ENCODE results near the gene GPC6.
A peak's percentile ranks its signal among the peaks of the same experiment; 100 is the strongest.

GPC6 gene

GRCh38 chr13:94412870-94413597, 1186.4 kb downstream of the GPC6 start:
- DNase-seq (ENCODE audit: low spot score in 2 of 2) (no peak), ATAC-seq (no peak)
- peaks cover 4% of the 10 kb centered on the region for H3K9me3 Mint-ChIP-seq
- no peaks in the 10 kb centered on the region for H3K36me3 Mint-ChIP-seq
- no peak overlapping the region for H3K4me3 Mint-ChIP-seq
- no peak overlapping the region for H3K27ac Mint-ChIP-seq
- peaks cover 6% of the 10 kb centered on the region for H3K4me1 Mint-ChIP-seq

DNA sequence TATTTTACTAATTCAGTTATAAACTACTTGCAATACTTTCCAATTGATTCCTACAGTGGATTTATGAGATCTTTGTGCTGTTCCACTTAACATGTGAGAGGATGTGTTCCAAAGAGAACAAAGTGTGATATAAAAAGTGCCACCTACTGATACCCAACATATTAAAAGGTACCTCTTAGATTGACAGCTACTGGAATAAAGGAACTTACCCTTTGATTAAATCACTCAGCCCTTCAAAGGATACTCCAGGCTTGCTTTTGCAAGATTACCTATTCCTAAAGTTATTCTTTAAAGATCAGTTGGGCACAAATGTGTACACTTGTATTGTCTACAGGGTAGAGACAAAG, 1187.0 kb downstream of the GPC6 start:
- DNase-seq (ENCODE audit: low spot score in 2 of 2) (no peak), ATAC-seq (no peak)
- no peak overlapping the region for H3K4me3 Mint-ChIP-seq
- H3K4me1 Mint-ChIP-seq = peaks cover 10% of the 10 kb centered on the region
- H3K27ac Mint-ChIP-seq = no peak overlapping the region
- peaks cover 4% of the 10 kb centered on the region for H3K9me3 Mint-ChIP-seq
- no peaks in the 10 kb centered on the region for H3K36me3 Mint-ChIP-seq

- H3K27ac Mint-ChIP-seq = no peak overlapping the region
- ATAC-seq = no peak
- peaks cover 16% of the 10 kb centered on the region for H3K4me1 Mint-ChIP-seq
- peaks cover 2% of the 10 kb centered on the region for H3K36me3 Mint-ChIP-seq
- H3K4me3 Mint-ChIP-seq = no peak overlapping the region
- DNase-seq (ENCODE audit: low spot score in 2 of 2) = no peak
- H3K9me3 Mint-ChIP-seq = peaks cover 4% of the 10 kb centered on the region
Measured at GRCh38 chr13:94414141-94414540, 1187.5 kb downstream of the GPC6 start.

- DNase-seq (ENCODE audit: low spot score in 2 of 2) = no peak
- Mint-ChIP-seq H3K4me3 (no peak overlapping the region), H3K4me1 (peaks cover 21% of the 10 kb centered on the region), H3K9me3 (peaks cover 4% of the 10 kb centered on the region), H3K27ac (no peak overlapping the region), H3K36me3 (peaks cover 6% of the 10 kb centered on the region)
- no peak for ATAC-seq
Measured at GRCh38 chr13:94414708-94415107, 1188.1 kb downstream of the GPC6 start.

- Mint-ChIP-seq H3K36me3 (peaks cover 6% of the 10 kb centered on the region), H3K9me3 (peaks cover 7% of the 10 kb centered on the region), H3K4me1 (peaks cover 29% of the 10 kb centered on the region), H3K27ac (no peak overlapping the region), H3K4me3 (no peak overlapping the region)
- ATAC-seq = no peak
- DNase-seq (ENCODE audit: low spot score in 2 of 2) = no peak
Measured at GRCh38 chr13:94415500-94416237, 1189.1 kb downstream of the GPC6 start.

- ATAC-seq = no peak
- peaks cover 6% of the 10 kb centered on the region for H3K36me3 Mint-ChIP-seq
- no peak overlapping the region for H3K27ac Mint-ChIP-seq
- no peak for DNase-seq (ENCODE audit: low spot score in 2 of 2)
- peaks cover 7% of the 10 kb centered on the region for H3K9me3 Mint-ChIP-seq
- H3K4me1 Mint-ChIP-seq = peaks cover 27% of the 10 kb centered on the region
- H3K4me3 Mint-ChIP-seq = no peak overlapping the region
Measured at GRCh38 chr13:94416454-94417080, 1190.0 kb downstream of the GPC6 start.

- Mint-ChIP-seq H3K36me3 (peaks cover 6% of the 10 kb centered on the region), H3K27ac (no peak overlapping the region), H3K4me1 (peaks cover 23% of the 10 kb centered on the region), H3K9me3 (peaks cover 7% of the 10 kb centered on the region), H3K4me3 (no peak overlapping the region)
- ATAC-seq (no peak), DNase-seq (ENCODE audit: low spot score in 2 of 2) (no peak)
Measured at GRCh38 chr13:94417294-94417693, 1190.7 kb downstream of the GPC6 start.

DNA sequence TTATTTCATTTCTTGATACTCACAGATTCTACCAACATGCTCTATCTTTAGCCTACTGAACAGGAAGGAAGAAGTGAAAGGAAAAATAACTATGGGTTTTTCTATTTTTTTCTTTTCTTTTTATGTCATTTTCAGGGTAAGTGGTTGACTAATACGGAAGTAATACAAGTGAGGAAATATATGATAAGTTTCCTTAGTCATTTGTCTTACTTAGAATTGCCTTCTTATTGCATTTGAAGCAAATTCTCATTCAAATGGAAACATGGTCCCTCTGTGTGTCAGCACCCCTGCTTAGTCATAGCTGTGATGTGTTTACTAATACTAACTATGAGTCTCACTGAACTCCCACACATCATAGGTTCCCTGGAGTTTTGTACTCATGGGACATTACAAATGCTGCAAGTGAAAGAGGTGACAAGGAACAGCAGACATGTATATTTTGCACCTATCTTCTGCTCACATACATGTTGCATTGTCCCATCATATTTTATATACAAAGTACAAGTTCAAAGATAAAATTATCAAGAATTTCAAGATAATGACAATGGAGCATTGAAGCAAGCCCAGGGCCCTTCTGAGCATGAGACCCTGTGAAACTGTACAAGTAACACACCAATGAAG, 1192.8 kb downstream of the GPC6 start:
- Mint-ChIP-seq H3K36me3 (peaks cover 6% of the 10 kb centered on the region), H3K27ac (peak overlapping the region; percentile 60), H3K4me1 (peaks cover 23% of the 10 kb centered on the region), H3K4me3 (peak overlapping the region; percentile 29), H3K9me3 (peaks cover 7% of the 10 kb centered on the region)
- DNase-seq (ENCODE audit: low spot score in 2 of 2) = peak in 1 of 2 donors; percentile 4
- ATAC-seq = peak; percentile 98

DNA sequence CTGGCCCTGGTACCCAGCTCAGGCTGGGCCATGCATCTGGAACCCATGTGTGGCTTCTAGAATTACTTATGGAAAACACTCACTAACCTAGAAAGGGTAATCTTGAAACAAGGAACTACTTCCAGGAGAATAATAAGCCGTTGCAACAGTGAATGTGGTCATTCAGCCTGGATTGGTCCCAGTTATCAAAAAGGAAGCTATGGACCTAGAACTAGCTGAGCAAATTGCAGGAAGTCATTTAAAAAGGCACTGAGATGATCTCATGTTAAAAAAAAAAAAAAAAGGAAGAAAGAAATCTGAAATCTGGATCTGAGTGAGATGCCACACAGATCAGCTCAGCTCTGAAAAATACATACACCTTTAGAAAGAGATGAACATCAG, 1193.3 kb downstream of the GPC6 start:
- Mint-ChIP-seq H3K9me3 (peaks cover 7% of the 10 kb centered on the region), H3K4me1 (peaks cover 23% of the 10 kb centered on the region), H3K4me3 (no peak overlapping the region), H3K27ac (peak overlapping the region; percentile 60), H3K36me3 (peaks cover 6% of the 10 kb centered on the region)
- ATAC-seq (peak; percentile 0), DNase-seq (ENCODE audit: low spot score in 2 of 2) (no peak)

GRCh38 chr13:94427313-94427953, 1200.8 kb downstream of the GPC6 start:
- H3K4me3 Mint-ChIP-seq = no peak overlapping the region
- peaks cover 5% of the 10 kb centered on the region for H3K4me1 Mint-ChIP-seq
- ATAC-seq = no peak
- H3K36me3 Mint-ChIP-seq = no peaks in the 10 kb centered on the region
- DNase-seq (ENCODE audit: low spot score in 2 of 2) = no peak
- no peak overlapping the region for H3K27ac Mint-ChIP-seq
- H3K9me3 Mint-ChIP-seq = no peaks in the 10 kb centered on the region

DNA sequence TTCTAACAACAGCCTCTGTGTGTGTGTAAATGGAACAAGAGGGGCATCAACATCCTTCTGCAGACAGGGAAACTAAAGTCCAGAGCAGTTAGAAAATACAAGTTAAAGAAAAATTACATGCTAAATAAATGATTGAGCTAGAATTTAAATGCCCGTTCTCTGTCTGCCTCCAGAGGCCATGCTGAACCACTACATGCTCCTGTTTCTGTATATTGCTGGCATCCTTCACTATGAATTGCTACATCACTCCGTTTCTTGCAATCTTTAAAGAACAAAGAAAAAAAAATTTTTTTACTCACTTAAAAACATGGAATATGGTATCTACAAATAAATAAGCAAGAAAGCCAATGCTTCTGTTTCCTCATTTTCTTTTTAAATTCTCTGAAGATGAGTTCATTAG, 1205.0 kb downstream of the GPC6 start:
- Mint-ChIP-seq H3K36me3 (no peaks in the 10 kb centered on the region), H3K4me1 (peaks cover 5% of the 10 kb centered on the region), H3K27ac (no peak overlapping the region), H3K9me3 (no peaks in the 10 kb centered on the region), H3K4me3 (no peak overlapping the region)
- no peak for ATAC-seq
- DNase-seq (ENCODE audit: low spot score in 2 of 2) = no peak

- Mint-ChIP-seq H3K4me1 (peaks cover 5% of the 10 kb centered on the region), H3K36me3 (no peaks in the 10 kb centered on the region), H3K27ac (no peak overlapping the region), H3K4me3 (no peak overlapping the region), H3K9me3 (no peaks in the 10 kb centered on the region)
- peak; percentile 62 for ATAC-seq
- DNase-seq (ENCODE audit: low spot score in 2 of 2) = no peak
Measured at GRCh38 chr13:94431987-94432386, 1205.4 kb downstream of the GPC6 start.

DNA sequence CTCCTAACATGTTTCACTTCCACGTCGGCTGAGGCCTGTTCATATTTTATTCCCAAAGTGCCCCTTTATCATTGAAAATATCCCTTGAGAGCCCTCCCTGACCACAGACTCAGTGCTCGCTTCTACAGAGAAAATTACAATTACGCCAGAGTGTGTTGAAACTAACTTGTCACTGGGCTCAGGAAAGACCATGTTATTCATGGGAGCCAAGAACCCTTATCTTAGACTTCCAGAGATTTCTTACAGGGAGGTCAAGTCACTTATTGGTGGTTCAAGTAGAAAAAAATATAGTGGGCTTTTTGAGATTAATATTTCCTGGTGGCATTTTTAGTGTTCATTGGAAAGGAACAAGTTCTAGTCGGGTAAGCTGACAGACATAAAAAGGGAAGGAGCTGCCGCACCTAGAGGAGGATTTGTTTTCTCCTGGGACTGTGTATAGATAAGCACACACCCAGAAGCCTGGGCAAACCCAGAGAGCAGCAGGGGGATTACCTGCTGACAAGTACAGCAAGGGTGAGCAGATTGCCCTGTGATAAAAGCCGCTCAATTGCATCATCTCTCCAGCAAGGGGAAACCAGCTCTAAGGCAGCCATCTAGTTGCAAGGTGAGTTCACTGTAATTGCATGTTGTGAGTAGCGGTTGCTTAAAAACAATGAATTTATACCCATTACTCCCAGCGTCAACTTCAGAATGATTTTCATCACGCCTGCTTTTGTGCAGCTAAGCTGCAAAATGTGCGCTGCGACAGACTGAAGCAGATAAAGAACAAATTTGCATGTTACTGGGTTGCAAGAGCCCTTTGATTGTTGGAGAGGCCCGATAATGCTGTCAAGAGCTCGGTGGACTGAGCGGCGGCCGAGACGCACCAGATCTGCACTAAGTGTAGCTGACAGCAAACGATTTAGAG, 1206.7 kb downstream of the GPC6 start:
- H3K27ac Mint-ChIP-seq = no peak overlapping the region
- peaks cover 5% of the 10 kb centered on the region for H3K4me1 Mint-ChIP-seq
- H3K36me3 Mint-ChIP-seq = no peaks in the 10 kb centered on the region
- no peaks in the 10 kb centered on the region for H3K9me3 Mint-ChIP-seq
- no peak overlapping the region for H3K4me3 Mint-ChIP-seq
- ATAC-seq = peak; percentile 83
- DNase-seq (ENCODE audit: low spot score in 2 of 2) = no peak

GRCh38 chr13:94435604-94436226, 1209.1 kb downstream of the GPC6 start:
- no peak overlapping the region for H3K4me3 Mint-ChIP-seq
- no peak for DNase-seq (ENCODE audit: low spot score in 2 of 2)
- ATAC-seq = peak; percentile 69
- no peaks in the 10 kb centered on the region for H3K9me3 Mint-ChIP-seq
- no peak overlapping the region for H3K27ac Mint-ChIP-seq
- peaks cover 5% of the 10 kb centered on the region for H3K4me1 Mint-ChIP-seq
- no peaks in the 10 kb centered on the region for H3K36me3 Mint-ChIP-seq
